Effector memory CD4-positive, alpha-beta T cell (primary cell): ENCODE data around the gene PTPRC.

ENCODE experiments used
- DNase-seq, 3 donors: peaks; one replicate each; pipeline ENCODE4 v3.0.0-alpha.2; 2020
- H3K27ac ChIP-seq: 2 replicates; pipeline ENCODE4 v1.7.0; 2013; ENCODE audit warnings: mild to moderate bottlenecking, low read length, moderate library complexity; ENCODE audit not compliant: insufficient read depth, poor library complexity, severe bottlenecking
- H3K27me3 ChIP-seq: replicated peaks from 2 replicates; pipeline ENCODE4 v1.7.0; 2013; ENCODE audit warnings: mild to moderate bottlenecking, low read length; ENCODE audit not compliant: insufficient read depth, control insufficient read depth, poor library complexity, severe bottlenecking
- H3K36me3 ChIP-seq: 2 replicates; pipeline ENCODE4 v1.7.0; 2013; ENCODE audit warnings: mild to moderate bottlenecking, low read length, moderate library complexity; ENCODE audit not compliant: control insufficient read depth, insufficient read depth
- H3K4me1 ChIP-seq: 2 replicates; pipeline ENCODE4 v1.7.0; 2013; ENCODE audit warnings: low read length, mild to moderate bottlenecking; ENCODE audit not compliant: control insufficient read depth, insufficient read depth, poor library complexity, severe bottlenecking
- H3K4me3 ChIP-seq: 2 replicates; pipeline ENCODE4 v1.7.0; 2013; ENCODE audit warnings: low read length, low read depth, mild to moderate bottlenecking; ENCODE audit not compliant: insufficient read depth, poor library complexity, severe bottlenecking
- H3K9me3 ChIP-seq: 2 replicates; pipeline ENCODE4 v1.7.0; 2013; ENCODE audit warnings: mild to moderate bottlenecking, low read length, moderate library complexity; ENCODE audit not compliant: control insufficient read depth

The PTPRC gene

GRCh38 chr1:198730952-198731351 lies 92.1 kb downstream of the PTPRC start:
- Histone ChIP-seq H3K9me3 (no peaks in the 10 kb centered on the region), H3K36me3 (peaks cover 90% of the 10 kb centered on the region), H3K27ac (no peak overlapping the region), H3K27me3 (no peaks in the 10 kb centered on the region), H3K4me3 (no peak overlapping the region), H3K4me1 (peaks cover 18% of the 10 kb centered on the region)
- no peak for DNase-seq

GRCh38 chr1:198734323-198735008 lies 95.6 kb downstream of the PTPRC start:
- Histone ChIP-seq H3K4me3 (no peak overlapping the region), H3K27ac (no peak overlapping the region), H3K36me3 (peaks cover 90% of the 10 kb centered on the region), H3K4me1 (peaks cover 16% of the 10 kb centered on the region), H3K27me3 (no peaks in the 10 kb centered on the region), H3K9me3 (no peaks in the 10 kb centered on the region)
- DNase-seq = no peak

- no peaks in the 10 kb centered on the region for H3K27me3 ChIP-seq
- H3K36me3 ChIP-seq = peaks cover 91% of the 10 kb centered on the region
- H3K9me3 ChIP-seq = no peaks in the 10 kb centered on the region
- H3K27ac ChIP-seq = no peak overlapping the region
- no peaks in the 10 kb centered on the region for H3K4me1 ChIP-seq
- H3K4me3 ChIP-seq = no peak overlapping the region
- DNase-seq = no peak
Observed at GRCh38 chr1:198741744-198742143, 102.9 kb downstream of the PTPRC start.

- Histone ChIP-seq H3K9me3 (no peaks in the 10 kb centered on the region), H3K27me3 (no peaks in the 10 kb centered on the region), H3K27ac (no peak overlapping the region), H3K4me1 (no peaks in the 10 kb centered on the region), H3K36me3 (peaks cover 99% of the 10 kb centered on the region), H3K4me3 (no peak overlapping the region)
- no peak for DNase-seq
Observed at GRCh38 chr1:198747127-198747526, 108.3 kb downstream of the PTPRC start.

GRCh38 chr1:198749279-198749678 lies 110.4 kb downstream of the PTPRC start:
- no peak for DNase-seq
- Histone ChIP-seq H3K36me3 (peaks cover 100% of the 10 kb centered on the region), H3K27ac (no peak overlapping the region)

GRCh38 chr1:198750081-198750480 lies 111.2 kb downstream of the PTPRC start:
- no peaks in the 10 kb centered on the region for H3K4me1 ChIP-seq
- H3K9me3 ChIP-seq = no peaks in the 10 kb centered on the region
- no peak overlapping the region for H3K27ac ChIP-seq
- peaks cover 100% of the 10 kb centered on the region for H3K36me3 ChIP-seq
- H3K27me3 ChIP-seq = no peaks in the 10 kb centered on the region
- no peak overlapping the region for H3K4me3 ChIP-seq
- no peak for DNase-seq

More at GRCh38 chr1:198749279-198749678, 110.4 kb downstream of the PTPRC start:
- Histone ChIP-seq H3K9me3 (no peaks in the 10 kb centered on the region), H3K4me1 (no peaks in the 10 kb centered on the region), H3K4me3 (no peak overlapping the region), H3K27me3 (no peaks in the 10 kb centered on the region)

- Histone ChIP-seq H3K36me3 (peaks cover 93% of the 10 kb centered on the region), H3K27ac (no peak overlapping the region), H3K27me3 (no peaks in the 10 kb centered on the region), H3K4me3 (no peak overlapping the region), H3K9me3 (no peaks in the 10 kb centered on the region), H3K4me1 (no peaks in the 10 kb centered on the region)
- no peak for DNase-seq
Observed at GRCh38 chr1:198751741-198752140, 112.9 kb downstream of the PTPRC start.

- DNase-seq = no peak
- Histone ChIP-seq H3K27ac (no peak overlapping the region), H3K36me3 (peaks cover 66% of the 10 kb centered on the region), H3K4me1 (no peaks in the 10 kb centered on the region), H3K4me3 (no peak overlapping the region), H3K9me3 (no peaks in the 10 kb centered on the region), H3K27me3 (no peaks in the 10 kb centered on the region)
Observed at GRCh38 chr1:198754670-198755069, 115.8 kb downstream of the PTPRC start.

- Histone ChIP-seq H3K27me3 (no peaks in the 10 kb centered on the region), H3K27ac (no peak overlapping the region), H3K4me1 (no peaks in the 10 kb centered on the region), H3K36me3 (peaks cover 56% of the 10 kb centered on the region), H3K4me3 (no peak overlapping the region), H3K9me3 (no peaks in the 10 kb centered on the region)
- DNase-seq = no peak
Observed at GRCh38 chr1:198755715-198756114, 116.9 kb downstream of the PTPRC start.

- H3K27me3 ChIP-seq = no peaks in the 10 kb centered on the region
- H3K4me3 ChIP-seq = no peak overlapping the region
- no peaks in the 10 kb centered on the region for H3K9me3 ChIP-seq
- H3K36me3 ChIP-seq = peaks cover 48% of the 10 kb centered on the region
- DNase-seq = no peak
- H3K4me1 ChIP-seq = no peaks in the 10 kb centered on the region
- no peak overlapping the region for H3K27ac ChIP-seq
Observed at GRCh38 chr1:198756470-198756869, 117.6 kb downstream of the PTPRC start.
